ENCODE data around the gene ANKS1B.
"Not testable (repeated sequence)": the region's sequence is repeated elsewhere in the genome, so short reads cannot be mapped to it uniquely, and the experiment has no call there.

The ANKS1B gene

DNA sequence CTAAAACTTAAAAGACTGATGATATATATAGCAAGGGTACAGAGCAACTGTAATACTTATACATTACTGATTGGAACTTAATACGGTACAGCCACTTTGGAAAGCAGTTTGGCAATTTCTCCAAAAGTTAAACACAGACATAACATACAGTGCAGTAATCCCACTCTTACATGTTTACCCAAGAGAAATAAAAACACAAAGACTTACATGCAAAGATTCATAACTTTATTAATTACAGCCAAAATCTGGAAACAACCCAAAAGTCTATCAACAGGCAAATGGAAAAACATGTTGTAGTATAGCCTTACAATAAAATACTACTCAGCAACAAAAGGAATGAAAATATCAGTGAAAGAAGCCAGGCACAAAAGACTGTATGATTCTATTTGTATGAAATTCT, 252.6 kb downstream of the ANKS1B start:
- no peak overlapping the region for H3K9ac ChIP-seq
- H3K27me3 ChIP-seq (ENCODE audit: control insufficient read depth, insufficient read depth, low read length), result no peaks in the 10 kb centered on the region
- no peaks in the 10 kb centered on the region for H3K4me1 ChIP-seq
- H3K27ac ChIP-seq, result no peak overlapping the region
- no peak overlapping the region for H3K4me2 ChIP-seq (ENCODE audit: low read length)
- H3K4me3 ChIP-seq (ENCODE audit: low read depth, low read length), result no peak overlapping the region
- no peaks in the 10 kb centered on the region for H3K36me3 ChIP-seq (ENCODE audit: control insufficient read depth, insufficient read depth, low read length)
- TF ChIP-seq CTCF (IDR thresholded peaks at IDR 0.05), result no peak
- no peaks in the 10 kb centered on the region for H3K9me3 ChIP-seq (ENCODE audit: control insufficient read depth, low read length)
- H3K79me2 ChIP-seq, result no peaks in the 10 kb centered on the region
- no peak overlapping the region for H2AFZ ChIP-seq

GRCh38 chr12:99722690-99723486, 261.8 kb downstream of the ANKS1B start:
- Histone ChIP-seq H3K4me1 (no peaks in the 10 kb centered on the region), H2AFZ (no peak overlapping the region), H3K36me3 (ENCODE audit: control insufficient read depth, insufficient read depth, low read length) (no peaks in the 10 kb centered on the region), H3K4me2 (ENCODE audit: low read length) (no peak overlapping the region), H3K79me2 (no peaks in the 10 kb centered on the region), H3K27me3 (ENCODE audit: control insufficient read depth, insufficient read depth, low read length) (no peaks in the 10 kb centered on the region), H3K27ac (no peak overlapping the region), H3K9me3 (ENCODE audit: control insufficient read depth, low read length) (no peaks in the 10 kb centered on the region), H3K4me3 (ENCODE audit: low read depth, low read length) (no peak overlapping the region), H3K9ac (no peak overlapping the region)
- TF ChIP-seq CTCF (IDR thresholded peaks at IDR 0.05), result no peak

- no peaks in the 10 kb centered on the region for H3K4me1 ChIP-seq
- no peak overlapping the region for H2AFZ ChIP-seq
- H3K36me3 ChIP-seq (ENCODE audit: control insufficient read depth, insufficient read depth, low read length), result no peaks in the 10 kb centered on the region
- no peaks in the 10 kb centered on the region for H3K79me2 ChIP-seq
- no peak overlapping the region for H3K27ac ChIP-seq
- no peak overlapping the region for H3K4me3 ChIP-seq (ENCODE audit: low read depth, low read length)
- H3K9ac ChIP-seq, result no peak overlapping the region
- H3K9me3 ChIP-seq (ENCODE audit: control insufficient read depth, low read length), result no peaks in the 10 kb centered on the region
- no peaks in the 10 kb centered on the region for H3K27me3 ChIP-seq (ENCODE audit: control insufficient read depth, insufficient read depth, low read length)
- H3K4me2 ChIP-seq (ENCODE audit: low read length), result no peak overlapping the region
- no peak for TF ChIP-seq CTCF (IDR thresholded peaks at IDR 0.05)
These were observed 262.9 kb downstream of the ANKS1B start for GRCh38 chr12:99721715-99722275.

GRCh38 chr12:99720083-99720465, 264.7 kb downstream of the ANKS1B start:
- H2AFZ ChIP-seq; H3K79me2 ChIP-seq; H3K9ac ChIP-seq; H3K27me3 ChIP-seq (ENCODE audit: control insufficient read depth, insufficient read depth, low read length); H3K27ac ChIP-seq; H3K4me1 ChIP-seq; H3K4me2 ChIP-seq (ENCODE audit: low read length); H3K4me3 ChIP-seq (ENCODE audit: low read depth, low read length); H3K9me3 ChIP-seq (ENCODE audit: control insufficient read depth, low read length); H3K36me3 ChIP-seq (ENCODE audit: control insufficient read depth, insufficient read depth, low read length): not testable (repeated sequence)

- not testable (repeated sequence) for H3K9ac ChIP-seq; H3K4me2 ChIP-seq (ENCODE audit: low read length); H3K36me3 ChIP-seq (ENCODE audit: control insufficient read depth, insufficient read depth, low read length); H3K4me1 ChIP-seq; H3K9me3 ChIP-seq (ENCODE audit: control insufficient read depth, low read length); H3K79me2 ChIP-seq; H3K27me3 ChIP-seq (ENCODE audit: control insufficient read depth, insufficient read depth, low read length); H2AFZ ChIP-seq; H3K4me3 ChIP-seq (ENCODE audit: low read depth, low read length); H3K27ac ChIP-seq
These were observed 265.2 kb downstream of the ANKS1B start for GRCh38 chr12:99719411-99720082.

GRCh38 chr12:99715841-99716510, 268.8 kb downstream of the ANKS1B start:
- not testable (repeated sequence) for H3K36me3 ChIP-seq (ENCODE audit: control insufficient read depth, insufficient read depth, low read length); H3K4me1 ChIP-seq; H3K79me2 ChIP-seq; H3K9ac ChIP-seq; H2AFZ ChIP-seq; H3K4me2 ChIP-seq (ENCODE audit: low read length); H3K27ac ChIP-seq; H3K9me3 ChIP-seq (ENCODE audit: control insufficient read depth, low read length); H3K4me3 ChIP-seq (ENCODE audit: low read depth, low read length); H3K27me3 ChIP-seq (ENCODE audit: control insufficient read depth, insufficient read depth, low read length)

DNA sequence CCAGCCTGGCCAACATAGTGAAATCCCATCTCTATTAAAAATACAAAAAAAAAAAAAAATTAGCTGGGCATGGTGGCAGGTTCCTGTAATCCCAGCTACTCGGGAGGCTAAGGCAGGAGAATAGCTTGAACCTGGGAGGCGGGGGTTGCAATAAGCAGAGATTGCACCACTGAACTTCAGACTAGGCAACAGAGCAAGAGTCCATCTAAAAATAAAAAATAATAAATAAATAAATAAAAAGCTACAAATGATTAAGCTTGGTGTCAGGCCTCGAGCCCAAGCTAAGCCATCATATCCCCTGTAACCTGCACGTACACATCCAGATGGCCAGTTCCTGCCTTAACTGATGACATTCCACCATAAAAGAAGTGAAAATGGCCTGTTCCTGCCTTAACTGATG, 269.8 kb downstream of the ANKS1B start:
- not testable (repeated sequence) for H3K4me1 ChIP-seq; H3K4me3 ChIP-seq (ENCODE audit: low read depth, low read length)

More for the DNA sequence above, 269.8 kb downstream of the ANKS1B start:
- H3K9ac ChIP-seq; H3K27ac ChIP-seq; H2AFZ ChIP-seq; H3K36me3 ChIP-seq (ENCODE audit: control insufficient read depth, insufficient read depth, low read length); H3K27me3 ChIP-seq (ENCODE audit: control insufficient read depth, insufficient read depth, low read length); H3K9me3 ChIP-seq (ENCODE audit: control insufficient read depth, low read length); H3K79me2 ChIP-seq; H3K4me2 ChIP-seq (ENCODE audit: low read length): not testable (repeated sequence)

All from parathyroid adenoma (tissue), 2 donors.